ENCODE results near the gene CLTA.

The CLTA gene

GRCh38 chr9:36161187-36161586 is 29.5 kb upstream of the CLTA start:
- no peak overlapping the region for H3K27ac ChIP-seq (ENCODE audit: low read length)
- no peaks in the 10 kb centered on the region for H3K27me3 ChIP-seq (ENCODE audit: insufficient read depth, low read length)
- peaks cover 6% of the 10 kb centered on the region for H3K9me3 ChIP-seq (ENCODE audit: insufficient read depth, low read depth, low read length)
- peaks cover 4% of the 10 kb centered on the region; the same call in 1 of the 2 replicates for H3K36me3 ChIP-seq (ENCODE audit: insufficient read depth, low read depth, low read length)
- peaks cover 23% of the 10 kb centered on the region; the same call in 1 of the 2 replicates for H3K4me1 ChIP-seq (ENCODE audit: insufficient read depth, low read length)
- H3K4me3 ChIP-seq (ENCODE audit: low read length), result no peak overlapping the region
- no peak overlapping the region for H3K9ac ChIP-seq (ENCODE audit: low read depth, low read length)

GRCh38 chr9:36162211-36162738 is 28.4 kb upstream of the CLTA start:
- Histone ChIP-seq H3K27ac (ENCODE audit: low read length) (peak overlapping the region; percentile 82), H3K27me3 (ENCODE audit: insufficient read depth, low read length) (no peaks in the 10 kb centered on the region), H3K9me3 (ENCODE audit: insufficient read depth, low read depth, low read length) (no peaks in the 10 kb centered on the region), H3K4me3 (ENCODE audit: low read length) (peak overlapping the region; percentile 16; the same call in 1 of the 2 replicates), H3K36me3 (ENCODE audit: insufficient read depth, low read depth, low read length) (no peaks in the 10 kb centered on the region), H3K4me1 (ENCODE audit: insufficient read depth, low read length) (peaks cover 23% of the 10 kb centered on the region; the same call in 1 of the 2 replicates), H3K9ac (ENCODE audit: low read depth, low read length) (peak overlapping the region; percentile 61; the same call in 1 of the 2 replicates)

- peak overlapping the region; percentile 34; the same call in 1 of the 2 replicates for H3K4me3 ChIP-seq (ENCODE audit: low read length)
- H3K36me3 ChIP-seq (ENCODE audit: insufficient read depth, low read depth, low read length), result no peaks in the 10 kb centered on the region
- H3K27ac ChIP-seq (ENCODE audit: low read length), result peak overlapping the region; percentile 80
- H3K9me3 ChIP-seq (ENCODE audit: insufficient read depth, low read depth, low read length), result no peaks in the 10 kb centered on the region
- peak overlapping the region; percentile 61; the same call in 1 of the 2 replicates for H3K9ac ChIP-seq (ENCODE audit: low read depth, low read length)
- H3K27me3 ChIP-seq (ENCODE audit: insufficient read depth, low read length), result no peaks in the 10 kb centered on the region
- H3K4me1 ChIP-seq (ENCODE audit: insufficient read depth, low read length), result peaks cover 23% of the 10 kb centered on the region; the same call in 1 of the 2 replicates
Observed at GRCh38 chr9:36163049-36163785, 27.5 kb upstream of the CLTA start.

- Histone ChIP-seq H3K9me3 (ENCODE audit: insufficient read depth, low read depth, low read length) (no peaks in the 10 kb centered on the region), H3K27ac (ENCODE audit: low read length) (peak overlapping the region; percentile 80), H3K27me3 (ENCODE audit: insufficient read depth, low read length) (no peaks in the 10 kb centered on the region), H3K4me3 (ENCODE audit: low read length) (peak overlapping the region; percentile 34; the same call in 1 of the 2 replicates), H3K4me1 (ENCODE audit: insufficient read depth, low read length) (peaks cover 23% of the 10 kb centered on the region; the same call in 1 of the 2 replicates), H3K36me3 (ENCODE audit: insufficient read depth, low read depth, low read length) (no peaks in the 10 kb centered on the region), H3K9ac (ENCODE audit: low read depth, low read length) (peak overlapping the region; percentile 61; the same call in 1 of the 2 replicates)
Observed at GRCh38 chr9:36163786-36164170, 26.9 kb upstream of the CLTA start.

- peaks cover 23% of the 10 kb centered on the region; the same call in 1 of the 2 replicates for H3K4me1 ChIP-seq (ENCODE audit: insufficient read depth, low read length)
- no peak overlapping the region for H3K9ac ChIP-seq (ENCODE audit: low read depth, low read length)
- H3K27ac ChIP-seq (ENCODE audit: low read length), result no peak overlapping the region
- H3K9me3 ChIP-seq (ENCODE audit: insufficient read depth, low read depth, low read length), result no peaks in the 10 kb centered on the region
- no peak overlapping the region for H3K4me3 ChIP-seq (ENCODE audit: low read length)
- no peaks in the 10 kb centered on the region for H3K27me3 ChIP-seq (ENCODE audit: insufficient read depth, low read length)
- no peaks in the 10 kb centered on the region for H3K36me3 ChIP-seq (ENCODE audit: insufficient read depth, low read depth, low read length)
Observed at GRCh38 chr9:36164372-36164771, 26.3 kb upstream of the CLTA start.

- no peaks in the 10 kb centered on the region for H3K27me3 ChIP-seq (ENCODE audit: insufficient read depth, low read length)
- peaks cover 23% of the 10 kb centered on the region; the same call in 1 of the 2 replicates for H3K4me1 ChIP-seq (ENCODE audit: insufficient read depth, low read length)
- no peaks in the 10 kb centered on the region for H3K9me3 ChIP-seq (ENCODE audit: insufficient read depth, low read depth, low read length)
- no peak overlapping the region for H3K9ac ChIP-seq (ENCODE audit: low read depth, low read length)
- no peak overlapping the region for H3K27ac ChIP-seq (ENCODE audit: low read length)
- H3K4me3 ChIP-seq (ENCODE audit: low read length), result no peak overlapping the region
- no peaks in the 10 kb centered on the region for H3K36me3 ChIP-seq (ENCODE audit: insufficient read depth, low read depth, low read length)
Observed at GRCh38 chr9:36164989-36165388, 25.7 kb upstream of the CLTA start.

GRCh38 chr9:36165826-36166167 is 24.9 kb upstream of the CLTA start:
- H3K27me3 ChIP-seq (ENCODE audit: insufficient read depth, low read length), result no peaks in the 10 kb centered on the region
- no peak overlapping the region for H3K9ac ChIP-seq (ENCODE audit: low read depth, low read length)
- H3K27ac ChIP-seq (ENCODE audit: low read length), result no peak overlapping the region
- no peaks in the 10 kb centered on the region for H3K9me3 ChIP-seq (ENCODE audit: insufficient read depth, low read depth, low read length)
- peaks cover 23% of the 10 kb centered on the region; the same call in 1 of the 2 replicates for H3K4me1 ChIP-seq (ENCODE audit: insufficient read depth, low read length)
- no peaks in the 10 kb centered on the region for H3K36me3 ChIP-seq (ENCODE audit: insufficient read depth, low read depth, low read length)
- no peak overlapping the region; the same call in 1 of the 2 replicates for H3K4me3 ChIP-seq (ENCODE audit: low read length)

GRCh38 chr9:36166168-36166927 is 24.4 kb upstream of the CLTA start:
- peaks cover 23% of the 10 kb centered on the region; the same call in 1 of the 2 replicates for H3K4me1 ChIP-seq (ENCODE audit: insufficient read depth, low read length)
- no peaks in the 10 kb centered on the region for H3K36me3 ChIP-seq (ENCODE audit: insufficient read depth, low read depth, low read length)
- no peak overlapping the region for H3K9ac ChIP-seq (ENCODE audit: low read depth, low read length)
- peak overlapping the region; percentile 68; the same call in 1 of the 2 replicates for H3K4me3 ChIP-seq (ENCODE audit: low read length)
- H3K27ac ChIP-seq (ENCODE audit: low read length), result no peak overlapping the region
- H3K9me3 ChIP-seq (ENCODE audit: insufficient read depth, low read depth, low read length), result no peaks in the 10 kb centered on the region
- H3K27me3 ChIP-seq (ENCODE audit: insufficient read depth, low read length), result no peaks in the 10 kb centered on the region

- Histone ChIP-seq H3K4me3 (ENCODE audit: low read length) (no peak within 1 kb of the TSS), H3K4me1 (ENCODE audit: insufficient read depth, low read length) (peaks cover 7% of the 10 kb centered on the region; the same call in 1 of the 2 replicates), H3K27ac (ENCODE audit: low read length) (no peak within 1 kb of the TSS), H3K9ac (ENCODE audit: low read depth, low read length) (no peak within 1 kb of the TSS), H3K36me3 (ENCODE audit: insufficient read depth, low read depth, low read length) (no peaks in the 10 kb centered on the region), H3K27me3 (ENCODE audit: insufficient read depth, low read length) (no peaks in the 10 kb centered on the region), H3K9me3 (ENCODE audit: insufficient read depth, low read depth, low read length) (no peaks in the 10 kb centered on the region)
Observed at GRCh38 chr9:36169166-36169565, 21.6 kb upstream of the CLTA start, which contains the start of gene CCIN. TSS of gene CCIN (plus strand) at chr9:36169388. CDS start at chr9:36169503, 115 bp downstream.

GRCh38 chr9:36169708-36170107 is 21.0 kb upstream of the CLTA start:
- peaks cover 1% of the 10 kb centered on the region; the same call in 1 of the 2 replicates for H3K4me1 ChIP-seq (ENCODE audit: insufficient read depth, low read length)
- H3K9ac ChIP-seq (ENCODE audit: low read depth, low read length), result no peak overlapping the region
- no peaks in the 10 kb centered on the region for H3K27me3 ChIP-seq (ENCODE audit: insufficient read depth, low read length)
- H3K9me3 ChIP-seq (ENCODE audit: insufficient read depth, low read depth, low read length), result no peaks in the 10 kb centered on the region
- H3K36me3 ChIP-seq (ENCODE audit: insufficient read depth, low read depth, low read length), result no peaks in the 10 kb centered on the region
- no peak overlapping the region for H3K4me3 ChIP-seq (ENCODE audit: low read length)
- H3K27ac ChIP-seq (ENCODE audit: low read length), result no peak overlapping the region

- Histone ChIP-seq H3K27me3 (ENCODE audit: insufficient read depth, low read length) (no peaks in the 10 kb centered on the region), H3K4me1 (ENCODE audit: insufficient read depth, low read length) (no peaks in the 10 kb centered on the region), H3K9ac (ENCODE audit: low read depth, low read length) (no peak overlapping the region), H3K9me3 (ENCODE audit: insufficient read depth, low read depth, low read length) (no peaks in the 10 kb centered on the region), H3K27ac (ENCODE audit: low read length) (no peak overlapping the region), H3K4me3 (ENCODE audit: low read length) (no peak overlapping the region), H3K36me3 (ENCODE audit: insufficient read depth, low read depth, low read length) (no peaks in the 10 kb centered on the region)
Observed at GRCh38 chr9:36170531-36170930, 20.2 kb upstream of the CLTA start.

All from iPS-20b (cell line).